G401 (cell line): Measurements from ENCODE around the gene PAQR8. TPM values are rescaled to one million over a fixed set of nuclear protein-coding genes. Genes with fewer than 3 reads are reported as not detected.

Experiments used
- DNase-seq: peaks from one replicate; pipeline ENCODE4 v3.0.0-alpha.2; 2015; ENCODE audit warnings: low spot score
- in situ Hi-C: cut with HindIII; loops from 2 replicates; pipeline ENCODE4 v1.10.0; 2016; ENCODE audit warnings: low sequenced_read_pairs, mixed read lengths
- total RNA-seq: library from RNA; depleted of rRNA; stranded (reverse); fragments of >200 nt; shearing (Covaris generic); gene quantifications from 2 replicates; pipeline ENCODE4 v1.2.3, GENCODE V29; 2014

PAQR8 gene
- total RNA-seq, 1 experiment from 2014 or later, result 29.6 TPM

DNA sequence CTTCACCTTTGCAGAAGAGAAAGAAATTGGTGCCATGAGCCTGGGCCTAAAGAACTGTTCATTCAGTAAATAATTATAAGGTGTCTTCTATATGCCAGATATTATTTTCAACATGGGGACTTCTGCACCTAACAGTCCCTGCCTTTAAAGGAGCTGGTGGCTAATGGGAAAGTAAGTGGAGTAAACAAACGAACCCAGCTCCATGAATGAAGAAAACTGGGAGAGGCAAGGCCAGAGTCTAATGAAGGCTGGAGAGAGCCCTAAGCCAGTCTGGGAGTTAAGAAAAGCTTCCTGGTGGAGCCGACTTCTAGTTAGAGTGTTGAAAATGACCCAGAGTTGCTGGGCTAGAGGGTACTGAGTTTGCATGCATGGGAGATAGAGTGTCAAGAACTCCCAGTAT is 34.0 kb downstream of the PAQR8 start:
- in situ Hi-C loops, result no loop called here
- no peak for DNase-seq

DNA sequence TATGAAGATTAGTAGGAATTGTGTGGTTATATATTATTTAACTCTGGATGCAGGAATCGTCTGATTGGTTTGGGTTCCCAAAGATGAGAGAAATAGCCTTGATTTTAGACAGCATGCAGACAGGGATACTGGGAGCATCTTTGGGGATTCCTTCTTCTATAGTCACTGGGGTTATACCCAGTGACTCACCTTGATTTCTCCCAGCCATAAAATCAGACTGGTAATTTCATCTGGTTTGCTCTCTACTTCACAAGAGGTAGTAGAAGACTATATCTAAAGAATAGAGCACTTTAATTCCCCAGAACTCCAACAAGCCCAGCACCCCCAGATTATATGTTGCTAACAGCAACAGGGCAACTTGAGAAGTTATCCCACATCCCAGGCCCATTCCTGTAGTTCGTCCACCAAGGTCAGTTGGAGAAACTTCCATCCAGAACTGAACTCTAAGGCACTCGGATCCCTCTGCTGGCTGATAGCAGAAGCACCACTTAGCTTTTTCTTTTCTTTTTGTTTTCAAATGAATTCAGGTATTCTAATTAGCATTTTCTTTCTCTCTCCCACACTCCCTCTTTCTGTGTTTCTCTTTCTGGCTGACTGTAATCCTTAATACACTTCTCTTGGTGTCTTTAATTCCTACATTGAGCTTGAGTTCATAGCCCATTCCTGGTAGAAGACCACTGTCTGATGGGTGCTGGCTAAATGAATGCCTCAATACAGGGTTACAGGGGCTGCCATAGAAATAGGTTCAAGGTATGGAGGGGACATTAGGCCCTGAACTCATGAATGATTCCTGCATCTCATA is 37.8 kb downstream of the PAQR8 start:
- in situ Hi-C loops, result loop anchor here (10.0 to 25.0 kb wide), 2 partner anchors 115 to 263 kb away; partner anchors contain the start of genes MCM3 and TMEM14A
- peak; percentile 70 for DNase-seq

DNA sequence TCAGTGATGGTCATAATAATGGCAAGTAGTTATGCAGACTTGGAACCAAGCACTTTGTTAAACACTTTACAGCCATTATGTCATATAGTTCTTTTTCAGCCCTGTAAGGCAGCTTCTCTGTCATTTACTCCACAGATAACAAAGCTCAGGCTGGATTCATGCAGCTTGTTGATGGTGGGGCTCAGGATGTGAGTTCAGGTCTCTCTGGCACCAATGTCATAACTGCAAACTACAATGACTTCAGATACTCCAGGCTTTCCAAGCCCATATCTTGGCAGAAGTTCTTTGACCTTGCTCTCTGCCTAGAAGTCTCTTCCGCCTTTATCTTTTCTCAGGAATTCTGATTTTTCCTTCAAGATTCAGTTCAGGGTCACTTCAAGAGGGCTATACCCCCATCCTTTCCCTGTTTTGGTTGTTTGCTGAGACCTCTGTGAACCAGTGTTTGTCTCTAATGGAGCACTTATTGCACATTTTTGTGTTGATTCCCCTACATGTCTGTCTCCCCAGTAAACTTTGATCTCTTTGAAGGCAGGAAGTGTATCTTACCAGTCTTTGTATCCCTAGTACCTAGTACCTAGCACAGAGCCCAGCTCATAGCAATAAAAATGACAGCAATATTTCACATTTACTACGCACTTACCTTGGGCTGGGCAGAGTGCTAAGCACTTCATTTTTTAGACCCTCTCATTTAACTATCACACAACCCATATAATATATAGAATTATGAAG is 38.5 kb downstream of the PAQR8 start:
- DNase-seq, result no peak
- in situ Hi-C loops, result loop anchor here (10.0 to 25.0 kb wide), 2 partner anchors 116 to 262 kb away; partner anchors contain the start of genes MCM3 and TMEM14A

DNA sequence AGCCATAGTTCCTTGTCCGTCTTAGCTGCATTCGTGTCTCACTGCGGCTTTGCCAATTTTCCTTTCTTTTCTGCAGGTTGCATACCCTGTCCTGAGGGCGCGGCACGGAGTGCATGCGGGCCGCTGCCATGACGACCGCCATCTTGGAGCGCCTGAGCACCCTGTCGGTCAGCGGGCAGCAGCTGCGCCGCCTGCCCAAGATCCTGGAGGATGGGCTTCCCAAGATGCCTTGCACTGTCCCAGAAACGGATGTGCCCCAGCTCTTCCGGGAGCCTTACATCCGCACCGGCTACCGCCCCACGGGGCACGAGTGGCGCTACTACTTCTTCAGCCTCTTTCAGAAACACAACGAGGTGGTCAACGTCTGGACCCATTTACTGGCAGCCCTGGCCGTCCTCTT is 41.1 kb downstream of the PAQR8 start:
- no peak for DNase-seq
- in situ Hi-C loops, result loop anchor here (10.0 to 25.0 kb wide), 2 partner anchors 118 to 259 kb away; partner anchors contain the start of genes MCM3 and TMEM14A

DNA sequence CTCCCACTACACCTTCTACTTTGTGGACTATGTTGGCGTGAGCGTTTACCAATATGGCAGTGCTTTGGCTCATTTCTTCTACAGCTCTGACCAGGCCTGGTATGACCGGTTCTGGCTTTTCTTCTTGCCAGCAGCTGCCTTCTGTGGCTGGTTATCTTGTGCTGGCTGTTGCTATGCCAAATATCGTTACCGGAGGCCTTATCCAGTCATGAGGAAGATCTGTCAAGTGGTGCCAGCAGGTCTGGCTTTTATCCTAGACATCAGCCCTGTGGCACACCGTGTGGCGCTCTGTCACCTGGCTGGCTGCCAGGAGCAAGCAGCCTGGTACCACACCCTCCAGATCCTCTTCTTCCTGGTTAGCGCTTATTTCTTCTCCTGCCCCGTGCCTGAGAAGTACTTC is 41.7 kb downstream of the PAQR8 start:
- in situ Hi-C loops, result loop anchor here (10.0 to 25.0 kb wide), 2 partner anchors 119 to 259 kb away; partner anchors contain the start of genes MCM3 and TMEM14A
- peak; percentile 98 for DNase-seq

DNA sequence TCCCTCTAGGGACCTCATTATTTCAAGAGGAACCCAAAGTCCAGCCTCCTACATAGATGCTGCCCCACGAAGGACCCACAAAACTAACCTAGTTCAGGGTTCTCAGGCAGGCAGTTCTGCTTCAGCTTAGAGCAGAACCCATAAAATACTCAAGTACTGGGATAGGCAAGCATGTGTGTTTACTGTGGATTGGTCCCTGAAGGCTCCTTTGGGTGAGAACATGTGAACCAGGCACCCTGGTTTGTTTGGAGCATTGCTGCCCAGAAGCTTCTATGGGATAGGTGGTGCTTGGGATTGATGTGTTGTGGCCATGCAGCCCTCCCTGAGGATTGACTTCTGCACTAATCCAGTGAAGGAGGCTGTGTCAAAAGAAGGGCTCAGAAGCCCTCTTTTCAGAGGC is 43.3 kb downstream of the PAQR8 start:
- DNase-seq, result no peak
- in situ Hi-C loops, result loop anchor here (10.0 to 25.0 kb wide), 2 partner anchors 120 to 257 kb away; partner anchors contain the start of genes MCM3 and TMEM14A

DNA sequence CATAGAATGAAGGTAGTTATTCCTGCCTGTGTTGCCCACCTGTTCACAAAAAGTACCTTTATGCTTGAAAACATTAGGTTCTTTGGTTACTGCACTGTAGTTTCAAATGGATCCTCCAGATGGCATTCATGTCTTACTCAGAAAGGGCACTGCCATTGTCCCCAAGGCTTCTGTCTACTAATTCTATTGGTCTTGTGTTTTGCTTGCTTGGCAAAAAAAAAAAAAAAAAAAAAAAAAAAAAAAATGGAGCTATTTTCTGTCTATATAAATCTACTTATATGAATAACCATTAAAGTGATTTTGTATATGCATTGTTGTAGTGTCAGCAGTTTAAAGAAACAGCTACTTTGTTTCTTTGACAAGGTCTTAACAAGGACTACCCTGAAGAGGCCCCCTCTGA is 45.5 kb downstream of the PAQR8 start:
- peak; percentile 78 for DNase-seq

DNA sequence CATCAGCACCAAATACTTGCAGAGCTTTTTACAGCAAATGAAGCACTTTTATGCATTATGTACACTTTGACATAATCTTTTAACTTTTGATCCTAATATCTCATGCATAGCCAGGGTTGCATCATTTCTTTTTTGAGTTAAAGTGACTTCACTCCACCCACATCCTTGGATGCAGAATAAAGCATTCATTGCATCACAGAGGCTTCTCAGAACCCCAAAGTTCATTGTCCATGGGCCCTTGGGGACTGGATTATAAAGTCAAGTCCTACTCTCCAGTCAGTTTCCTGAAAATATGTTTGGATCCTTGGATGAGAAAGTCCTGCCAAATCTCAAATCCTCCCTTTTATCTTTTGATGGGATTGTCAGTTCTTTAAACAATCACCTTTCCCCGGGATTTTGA is 47.5 kb downstream of the PAQR8 start:
- no peak for DNase-seq
- in situ Hi-C loops, result loop anchor here (10.0 to 25.0 kb wide), 2 partner anchors 125 to 253 kb away; partner anchors contain the start of genes MCM3 and TMEM14A

More for the DNA sequence above, 45.5 kb downstream of the PAQR8 start:
- in situ Hi-C loops, result loop anchor here (10.0 to 25.0 kb wide), 2 partner anchors 123 to 255 kb away; partner anchors contain the start of genes MCM3 and TMEM14A

DNA sequence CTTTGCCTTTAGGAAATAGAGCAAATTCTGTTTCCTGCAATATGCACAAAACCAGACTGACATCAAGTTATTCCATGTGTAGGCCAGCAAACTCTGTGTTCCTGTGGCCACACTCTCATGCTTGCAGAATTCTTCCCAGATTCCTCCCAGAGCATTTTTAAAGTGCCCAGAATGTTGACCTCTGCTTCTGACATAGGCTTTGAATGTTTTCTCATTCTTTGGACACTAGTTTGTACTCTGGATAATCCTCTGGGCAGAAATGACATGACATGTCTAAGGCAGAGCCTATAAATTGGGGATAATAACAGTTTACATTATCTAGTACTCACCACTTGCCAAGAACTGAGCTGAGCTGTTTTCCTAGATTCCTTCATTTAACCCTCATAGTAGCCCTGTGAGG is 49.0 kb downstream of the PAQR8 start:
- DNase-seq, result no peak
- in situ Hi-C loops, result loop anchor here (25.0 kb wide), 1 partner anchor 251 kb away; the partner anchor contains the start of gene TMEM14A

DNA sequence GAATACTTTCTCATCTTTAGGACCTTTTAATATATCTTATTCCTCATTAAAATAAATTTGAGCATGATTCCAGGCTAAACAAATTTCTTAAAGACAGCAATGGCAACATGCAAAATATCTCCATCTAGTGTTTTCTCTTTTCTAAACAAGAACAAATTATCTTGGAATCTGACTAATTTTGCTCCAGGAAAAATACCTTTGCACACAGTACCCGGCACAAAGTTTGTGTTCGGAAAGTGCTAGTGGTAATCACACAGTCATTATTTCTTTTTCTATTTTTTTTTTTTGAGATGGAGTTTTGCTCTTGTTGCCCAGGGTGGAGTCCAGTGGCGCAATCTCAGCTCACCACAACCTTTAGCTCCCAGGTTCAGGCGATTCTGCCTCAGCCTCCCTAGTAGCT is 50.0 kb downstream of the PAQR8 start:
- in situ Hi-C loops, result loop anchor here (25.0 kb wide), 1 partner anchor 250 kb away; the partner anchor contains the start of gene TMEM14A
- DNase-seq, result no peak

DNA sequence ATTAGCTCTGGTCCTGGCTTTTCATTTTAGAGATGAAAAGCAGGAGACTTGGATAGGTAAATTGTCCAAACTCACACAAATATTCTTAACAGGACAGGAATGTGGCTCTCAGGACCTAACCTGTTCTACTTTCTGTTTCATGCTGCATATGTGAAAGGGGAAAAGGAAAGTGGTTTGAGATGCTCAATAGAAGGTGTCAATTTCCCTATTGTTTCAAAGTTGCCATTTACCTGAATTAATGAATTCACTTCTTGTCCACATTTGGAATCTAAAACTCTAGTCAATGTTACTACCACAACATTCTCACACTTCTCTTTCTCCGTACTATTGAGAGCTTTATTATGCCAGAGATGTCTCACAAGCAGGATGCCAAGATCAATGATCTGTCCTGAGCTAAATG is 53.4 kb downstream of the PAQR8 start:
- in situ Hi-C loops, result loop anchor here (25.0 kb wide), 1 partner anchor 247 kb away; the partner anchor contains the start of gene TMEM14A
- DNase-seq, result no peak

DNA sequence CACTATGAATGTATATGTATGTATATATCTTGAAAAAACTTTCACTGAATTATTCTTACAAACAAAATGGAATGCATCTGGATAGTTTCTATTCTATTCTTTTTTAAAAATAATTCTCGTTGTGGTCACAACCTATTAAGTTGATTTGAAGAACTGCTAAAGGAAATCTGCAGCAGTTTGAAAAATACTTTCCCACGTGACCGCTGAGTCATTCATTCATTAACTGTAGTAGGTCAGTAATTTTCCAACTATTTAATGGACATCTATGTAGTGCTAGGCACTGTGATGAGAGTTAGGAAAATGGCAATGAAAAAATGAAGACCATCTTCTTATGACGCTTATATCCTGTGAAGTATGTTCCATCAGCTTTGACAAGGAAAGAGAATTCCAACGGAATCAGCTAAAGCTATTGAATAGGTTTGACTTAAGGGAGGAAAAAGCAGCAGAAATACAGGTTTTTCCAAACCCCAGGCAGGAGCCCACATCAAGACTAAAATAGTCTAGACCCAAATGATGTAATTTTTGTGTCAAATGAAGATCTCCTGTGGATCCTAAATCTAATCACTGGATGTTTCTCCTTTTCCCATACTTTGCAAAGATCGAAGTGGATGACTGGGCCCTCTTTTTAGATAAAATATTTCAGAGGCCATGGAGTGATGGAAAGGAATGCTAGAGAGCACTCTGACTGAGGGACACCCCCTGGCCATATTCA is 54.1 kb downstream of the PAQR8 start:
- in situ Hi-C loops, result loop anchor here (25.0 kb wide), 1 partner anchor 246 kb away; the partner anchor contains the start of gene TMEM14A
- no peak for DNase-seq

DNA sequence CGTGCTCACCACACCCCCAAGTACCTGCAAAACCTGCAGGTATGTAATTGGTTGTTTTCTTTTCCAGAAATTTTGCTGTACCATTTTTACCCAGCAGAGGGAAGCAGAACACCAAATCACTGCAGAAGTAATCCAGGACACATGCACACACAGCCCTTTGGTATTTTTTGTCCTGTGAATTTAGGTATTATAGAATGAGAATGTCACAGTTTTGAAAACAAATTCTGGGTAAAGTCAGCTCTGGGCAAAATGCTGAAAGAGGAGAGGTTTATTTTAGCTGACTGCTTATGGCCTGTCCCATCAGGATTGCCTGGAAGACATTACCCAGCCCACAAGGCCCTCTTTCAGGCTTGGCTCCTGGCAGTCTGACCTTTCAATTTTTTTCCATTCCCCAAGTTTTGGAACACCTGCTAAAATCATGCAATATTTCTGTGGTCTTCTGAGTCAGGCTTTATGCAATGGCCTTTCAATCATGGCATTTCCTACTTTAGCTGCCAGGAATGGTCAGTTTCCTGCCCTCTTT is 54.7 kb downstream of the PAQR8 start:
- in situ Hi-C loops, result loop anchor here (25.0 kb wide), 1 partner anchor 246 kb away; the partner anchor contains the start of gene TMEM14A
- peak; percentile 80 for DNase-seq

DNA sequence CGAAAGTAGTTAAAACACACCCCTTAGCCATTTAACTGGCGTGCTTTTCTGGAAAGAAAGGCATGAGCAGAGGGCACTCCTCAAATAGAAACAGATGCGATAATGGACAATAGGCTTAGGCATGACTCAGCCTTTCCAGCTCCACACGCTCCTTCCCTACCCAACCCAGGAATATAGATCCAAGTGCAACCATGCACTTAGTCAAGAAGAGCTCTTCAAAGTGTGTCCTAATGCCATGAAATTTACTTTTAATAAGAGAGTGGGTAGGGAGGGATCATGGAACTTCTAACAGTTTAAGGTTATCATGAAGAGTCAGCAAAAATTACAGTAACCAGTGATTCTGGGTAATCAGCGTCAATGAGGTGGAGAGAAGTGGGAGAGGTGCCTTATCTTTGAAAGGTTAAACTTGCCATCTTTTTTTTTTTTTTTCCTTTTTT is 55.7 kb downstream of the PAQR8 start:
- in situ Hi-C loops, result loop anchor here (25.0 kb wide), 1 partner anchor 245 kb away; the partner anchor contains the start of gene TMEM14A
- no peak for DNase-seq

DNA sequence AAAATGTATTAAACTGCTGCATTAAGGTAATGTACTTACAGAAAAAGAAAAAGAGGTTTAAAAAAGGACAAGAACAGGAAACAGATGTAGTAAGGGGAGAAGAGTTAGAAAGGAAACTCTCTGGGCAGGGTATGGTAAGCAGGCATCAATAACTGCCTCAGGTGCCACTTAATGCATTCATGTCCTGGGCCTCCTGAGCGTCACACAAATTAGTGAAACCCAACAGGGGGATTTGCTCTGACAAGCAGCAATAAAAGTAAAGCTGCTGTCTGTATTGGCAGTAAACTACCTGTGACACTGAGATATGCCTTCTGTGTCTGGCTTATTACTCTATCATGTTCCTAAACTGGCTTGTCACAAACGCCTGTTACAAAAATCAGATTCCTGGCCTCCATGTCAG is 56.7 kb downstream of the PAQR8 start:
- no peak for DNase-seq

DNA sequence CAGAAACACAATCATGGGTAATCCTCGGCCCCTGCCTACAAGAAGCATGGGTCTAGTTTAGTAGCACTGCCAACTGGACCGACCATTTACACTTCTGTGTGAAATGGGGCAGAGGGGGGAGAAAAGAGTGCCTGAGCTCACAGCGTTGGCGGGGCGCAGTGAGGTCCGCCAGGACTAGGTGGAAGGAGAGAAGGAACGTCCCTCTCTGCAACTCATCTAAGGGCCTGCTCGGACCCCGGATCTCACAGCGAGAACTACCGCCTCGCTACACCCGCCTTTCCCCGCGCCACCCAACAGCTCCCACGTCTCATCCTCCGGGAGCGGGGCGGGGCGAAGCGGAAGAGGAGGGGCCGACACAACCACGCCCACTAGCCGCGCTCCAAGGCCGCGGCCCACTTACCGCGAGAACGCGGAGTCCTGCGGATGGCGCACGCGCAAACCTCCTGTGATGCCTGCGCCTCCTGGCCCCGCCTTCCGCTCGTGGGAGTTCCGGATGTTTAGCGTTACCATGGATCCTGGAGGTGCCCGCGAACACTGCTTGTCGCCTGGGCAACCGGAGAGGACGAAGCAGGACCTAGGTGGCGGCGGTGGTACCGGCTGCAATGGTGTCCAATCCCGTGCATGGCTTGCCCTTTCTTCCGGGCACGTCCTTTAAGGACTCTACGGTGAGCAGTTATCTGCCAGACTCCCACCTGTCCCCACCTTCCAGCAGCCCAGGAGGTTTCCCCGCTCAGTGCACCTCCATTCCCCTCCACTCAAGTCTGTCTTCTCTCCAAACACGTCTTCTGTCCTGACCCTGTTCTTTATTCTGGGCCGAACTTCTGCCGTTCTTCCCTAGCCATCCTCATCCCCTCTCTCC is 58.1 kb downstream of the PAQR8 start, which contains the start of gene EFHC1:
Gene EFHC1, plus strand, starts transcription at position 534 of the 859 bp plus-strand sequence. Its CDS starts 69 bp downstream, at position 603.
- peak; percentile 98 for DNase-seq
- in situ Hi-C loops, result loop anchor here (25.0 kb wide), 1 partner anchor 242 kb away; the partner anchor contains the start of gene TMEM14A

More for the DNA sequence above, 56.7 kb downstream of the PAQR8 start:
- in situ Hi-C loops, result loop anchor here (25.0 kb wide), 1 partner anchor 244 kb away; the partner anchor contains the start of gene TMEM14A
